Rectal smooth muscle tissue (tissue), 1 donor: ENCODE data around the gene GLYAT.
"Not testable (repeated sequence)": the region's sequence is repeated elsewhere in the genome, so short reads cannot be mapped to it uniquely, and the experiment has no call there.

Source experiments
- H3K27ac ChIP-seq: one replicate; pipeline ENCODE4 v1.7.0; 2013; ENCODE audit warnings: low read depth, low read length, inconsistent platforms
- H3K27me3 ChIP-seq: one replicate; pipeline ENCODE4 v1.7.0; 2013; ENCODE audit warnings: low read length; ENCODE audit not compliant: control insufficient read depth, insufficient read depth
- H3K36me3 ChIP-seq: one replicate; pipeline ENCODE4 v1.7.0; 2013; ENCODE audit warnings: low read length; ENCODE audit not compliant: control insufficient read depth, insufficient read depth
- H3K4me1 ChIP-seq: one replicate; pipeline ENCODE4 v1.7.0; 2013; ENCODE audit warnings: low read length; ENCODE audit not compliant: control insufficient read depth, insufficient read depth
- H3K4me3 ChIP-seq: one replicate; pipeline ENCODE4 v1.7.0; 2013; ENCODE audit warnings: low read length
- H3K9ac ChIP-seq: one replicate; pipeline ENCODE4 v1.7.0; 2013; ENCODE audit warnings: low read length

GLYAT gene

GRCh38 chr11:58739725-58740430, 8.1 kb upstream of the GLYAT start:
- no peaks in the 10 kb centered on the region for H3K4me1 ChIP-seq
- no peak overlapping the region for H3K27ac ChIP-seq
- H3K9ac ChIP-seq: no peak overlapping the region
- no peak overlapping the region for H3K4me3 ChIP-seq
- no peaks in the 10 kb centered on the region for H3K27me3 ChIP-seq
- no peaks in the 10 kb centered on the region for H3K36me3 ChIP-seq

- no peaks in the 10 kb centered on the region for H3K4me1 ChIP-seq
- peaks cover 2% of the 10 kb centered on the region for H3K27me3 ChIP-seq
Measured at GRCh38 chr11:58734681-58735490, 3.1 kb upstream of the GLYAT start.

GRCh38 chr11:58730507-58731089, 1.1 kb downstream of the GLYAT start:
- Histone ChIP-seq H3K9ac (no peak overlapping the region), H3K27ac (no peak overlapping the region), H3K27me3 (peaks cover 2% of the 10 kb centered on the region), H3K36me3 (no peaks in the 10 kb centered on the region), H3K4me1 (no peaks in the 10 kb centered on the region), H3K4me3 (no peak overlapping the region)

More at GRCh38 chr11:58734681-58735490, 3.1 kb upstream of the GLYAT start:
- Histone ChIP-seq H3K4me3 (no peak overlapping the region), H3K9ac (no peak overlapping the region), H3K36me3 (no peaks in the 10 kb centered on the region), H3K27ac (no peak overlapping the region)

GRCh38 chr11:58727415-58727797, 4.3 kb downstream of the GLYAT start:
- Histone ChIP-seq H3K4me3 (no peak overlapping the region), H3K36me3 (no peaks in the 10 kb centered on the region), H3K27me3 (peaks cover 2% of the 10 kb centered on the region), H3K9ac (no peak overlapping the region), H3K27ac (no peak overlapping the region), H3K4me1 (no peaks in the 10 kb centered on the region)

GRCh38 chr11:58726737-58727414, 4.9 kb downstream of the GLYAT start:
- Histone ChIP-seq H3K36me3 (no peaks in the 10 kb centered on the region), H3K4me3 (no peak overlapping the region), H3K9ac (no peak overlapping the region), H3K27me3 (peaks cover 1% of the 10 kb centered on the region), H3K27ac (no peak overlapping the region), H3K4me1 (no peaks in the 10 kb centered on the region)

- Histone ChIP-seq H3K27ac (no peak overlapping the region), H3K9ac (no peak overlapping the region), H3K4me1 (no peaks in the 10 kb centered on the region), H3K4me3 (no peak overlapping the region), H3K27me3 (no peaks in the 10 kb centered on the region), H3K36me3 (no peaks in the 10 kb centered on the region)
Measured at GRCh38 chr11:58719406-58720117, 12.2 kb downstream of the GLYAT start.

GRCh38 chr11:58712531-58712930, 19.2 kb downstream of the GLYAT start:
- H3K4me3 ChIP-seq: no peak overlapping the region
- no peaks in the 10 kb centered on the region for H3K4me1 ChIP-seq
- no peaks in the 10 kb centered on the region for H3K27me3 ChIP-seq
- no peaks in the 10 kb centered on the region for H3K36me3 ChIP-seq
- no peak overlapping the region for H3K27ac ChIP-seq
- no peak overlapping the region for H3K9ac ChIP-seq

- no peaks in the 10 kb centered on the region for H3K36me3 ChIP-seq
- no peak overlapping the region for H3K4me3 ChIP-seq
- H3K27me3 ChIP-seq: no peaks in the 10 kb centered on the region
- H3K27ac ChIP-seq: no peak overlapping the region
- H3K4me1 ChIP-seq: no peaks in the 10 kb centered on the region
- no peak overlapping the region for H3K9ac ChIP-seq
Measured at GRCh38 chr11:58711832-58712231, 19.9 kb downstream of the GLYAT start.

GRCh38 chr11:58707767-58708166, 24.0 kb downstream of the GLYAT start:
- H3K4me1 ChIP-seq: no peaks in the 10 kb centered on the region
- H3K9ac ChIP-seq: no peak overlapping the region
- H3K36me3 ChIP-seq: no peaks in the 10 kb centered on the region
- no peak overlapping the region for H3K4me3 ChIP-seq
- H3K27me3 ChIP-seq: no peaks in the 10 kb centered on the region
- H3K27ac ChIP-seq: no peak overlapping the region

GRCh38 chr11:58696825-58697224, 34.9 kb downstream of the GLYAT start:
- H3K27me3 ChIP-seq, H3K27ac ChIP-seq, H3K36me3 ChIP-seq, H3K4me3 ChIP-seq, H3K9ac ChIP-seq, H3K4me1 ChIP-seq: not testable (repeated sequence)

- no peak overlapping the region for H3K27ac ChIP-seq
- H3K9ac ChIP-seq: no peak overlapping the region
- H3K27me3 ChIP-seq: no peaks in the 10 kb centered on the region
- no peak overlapping the region for H3K4me3 ChIP-seq
- no peaks in the 10 kb centered on the region for H3K4me1 ChIP-seq
- no peaks in the 10 kb centered on the region for H3K36me3 ChIP-seq
Measured at GRCh38 chr11:58693026-58693425, 38.7 kb downstream of the GLYAT start.

GRCh38 chr11:58691675-58692074, 40.1 kb downstream of the GLYAT start:
- Histone ChIP-seq H3K27ac (no peak overlapping the region), H3K36me3 (no peaks in the 10 kb centered on the region), H3K4me1 (no peaks in the 10 kb centered on the region), H3K9ac (no peak overlapping the region), H3K4me3 (no peak overlapping the region), H3K27me3 (no peaks in the 10 kb centered on the region)
